Esophagus muscularis mucosa (tissue), 4 donors: ENCODE data around the gene RPP40. TPM values are rescaled to one million over a fixed set of nuclear protein-coding genes. Genes with fewer than 3 reads are reported as not detected.
"Not testable (repeated sequence)": the region's sequence is repeated elsewhere in the genome, so short reads cannot be mapped to it uniquely, and the experiment has no call there.

ENCODE experiments used
- DNase-seq: peaks from one replicate; pipeline ENCODE4 v3.0.0-alpha.2; 2017; ENCODE audit errors: extremely low spot score
- H3K27ac ChIP-seq, 4 donors: fragments of 200-600 bp; sonication (generic); replicated peaks in 1 of 4; 1 replicate in 3 of 4; 2 replicates in 1 of 4; pipeline ENCODE4 v1.5.1; 2016 to 2019; ENCODE audit warnings: mild to moderate bottlenecking in 1 of 4
- H3K27me3 ChIP-seq, 4 donors: fragments of 200-600 bp; sonication (generic); one replicate each; pipeline versions ENCODE4 v1.5.1 to v1.6.0; 2016 to 2019
- H3K36me3 ChIP-seq, 4 donors: fragments of 200-600 bp; sonication (generic); one replicate each; pipeline ENCODE4 v1.5.1; 2016 to 2019
- H3K4me1 ChIP-seq, 4 donors: fragments of 200-600 bp; sonication (generic); one replicate each; pipeline ENCODE4 v1.5.1; 2016 to 2019
- H3K4me3 ChIP-seq, 4 donors: fragments of 200-600 bp; sonication (generic); 1 replicate in 2 of 4; 2 replicates in 2 of 4; pipeline ENCODE4 v1.5.1; 2016 to 2019; ENCODE audit warnings: mild to moderate bottlenecking in 4 of 4, moderate library complexity in 1 of 4
- H3K9me3 ChIP-seq, 4 donors: fragments of 200-600 bp; sonication (generic); 1 replicate in 3 of 4; 2 replicates in 1 of 4; pipeline ENCODE4 v1.5.1; 2016 to 2019
- CTCF ChIP-seq, 3 experiments: fragments of 200-600 bp in 2 of 3; fragments of 450-650 bp in 1 of 3; sonication (generic) in 2 of 3; IDR thresholded peaks; one replicate each; pipeline ENCODE4 v1.5.1; 2017 to 2019; ENCODE audit warnings: antibody characterized with exemption in 3 of 3, mild to moderate bottlenecking in 2 of 3, moderate library complexity in 1 of 3
- EP300 ChIP-seq: sonication (generic); formaldehyde crosslinking; IDR thresholded peaks from one replicate; pipeline ENCODE4 v1.6.1; 2017; ENCODE audit warnings: antibody characterized with exemption
- POLR2A ChIP-seq: fragments of 450-650 bp; IDR thresholded peaks from one replicate; pipeline ENCODE4 v1.6.1; 2017; ENCODE audit warnings: antibody characterized with exemption, moderate library complexity, mild to moderate bottlenecking, low read depth
- POLR2AphosphoS5 ChIP-seq, 2 donors: sonication (generic); formaldehyde crosslinking; IDR thresholded peaks; one replicate each; pipeline ENCODE4 v1.6.1; 2017; ENCODE audit warnings: antibody characterized with exemption in 2 of 2
- WGBS: methylation state at CpG from one replicate; pipeline ENCODE4 v1.1.5; 2018; 5-methylcytosine and 5-hydroxymethylcytosine counted together
- intact Hi-C: fragments of 100-400 bp; cut with DNase I; formaldehyde crosslinking; loops from one replicate; pipeline ENCODE4 v1.15.1; 2023
- total RNA-seq, 4 donors: library from RNA; depleted of rRNA; stranded (reverse); fragments of >200 nt; gene quantifications; one replicate each; pipeline versions ENCODE4 v1.1.0 to v1.2.1, GENCODE V29; 2016

The RPP40 gene
- total RNA-seq, 4 donors from 2014 or later, result 2.5 to 7.9 (median 3.8) TPM

DNA sequence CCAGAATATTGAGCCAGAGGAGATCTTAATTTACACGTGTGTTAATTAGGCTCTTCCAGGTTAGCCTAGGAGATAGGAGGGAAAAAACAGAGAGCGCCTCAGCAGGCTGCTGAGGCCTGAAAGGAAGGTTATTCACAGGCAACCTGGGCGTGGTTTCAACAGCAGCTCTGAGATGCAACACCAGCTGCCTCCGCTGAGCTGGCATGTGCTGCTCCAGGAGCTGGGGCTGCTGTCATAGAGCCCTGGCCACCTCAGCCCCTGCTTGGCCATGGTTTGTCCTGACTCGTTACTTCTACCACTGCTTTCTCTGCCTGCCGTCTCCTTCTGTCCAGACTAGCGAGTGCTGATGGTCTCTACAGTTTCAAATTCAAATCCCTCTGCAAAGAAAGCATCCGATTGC, 32.4 kb upstream of the RPP40 start:
- 72% methylated on average over 5 of the region's 8 CpGs for WGBS
- no peak for DNase-seq
- no peaks in the 10 kb centered on the region for H3K36me3 ChIP-seq
- TF ChIP-seq POLR2AphosphoS5 (IDR thresholded peaks at IDR 0.05), result no peak
- no peak for TF ChIP-seq EP300
- TF ChIP-seq POLR2A, result no peak
- no peaks in the 10 kb centered on the region for H3K27me3 ChIP-seq
- intact Hi-C loops, result no loop called here
- H3K27ac ChIP-seq, result no peak overlapping the region
- H3K4me1 ChIP-seq, result peaks cover 0 to 7% (median 0%) of the 10 kb centered on the region in 4 donors
- no peaks in the 10 kb centered on the region for H3K9me3 ChIP-seq
- H3K4me3 ChIP-seq, result no peak overlapping the region

DNA sequence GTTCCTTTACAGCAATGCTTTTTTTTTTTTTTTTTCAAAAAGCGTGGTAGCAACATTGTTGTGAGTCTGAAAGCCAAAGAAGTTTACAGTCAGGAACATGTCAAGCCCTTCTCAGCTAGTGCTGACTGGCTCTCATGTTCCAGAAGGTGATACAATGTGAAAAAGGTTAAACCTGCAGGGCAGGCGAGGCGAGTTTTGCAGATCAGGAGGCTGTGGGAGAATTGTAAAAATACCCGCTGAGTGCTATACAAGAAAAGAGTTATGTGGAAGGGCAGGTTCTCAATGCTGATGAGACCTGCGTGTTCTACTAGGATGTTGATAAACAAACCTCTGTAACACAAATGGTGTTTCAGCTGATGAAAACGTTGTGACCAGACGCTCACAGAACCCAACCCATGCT, 30.9 kb upstream of the RPP40 start:
- intact Hi-C loops, result no loop called here
- no peak overlapping the region for H3K4me3 ChIP-seq
- no peaks in the 10 kb centered on the region for H3K27me3 ChIP-seq
- DNase-seq, result no peak
- H3K9me3 ChIP-seq, result no peaks in the 10 kb centered on the region
- 89% methylated on average over 7 of the region's 7 CpGs for WGBS
- H3K4me1 ChIP-seq, result peaks cover 0 to 8% (median 3%) of the 10 kb centered on the region in 4 donors
- TF ChIP-seq POLR2AphosphoS5 (IDR thresholded peaks at IDR 0.05) (no peak), POLR2A (no peak), CTCF (IDR thresholded peaks at IDR 0.05) (no peak), EP300 (no peak)
- H3K36me3 ChIP-seq, result no peaks in the 10 kb centered on the region
- H3K27ac ChIP-seq, result no peak overlapping the region

DNA sequence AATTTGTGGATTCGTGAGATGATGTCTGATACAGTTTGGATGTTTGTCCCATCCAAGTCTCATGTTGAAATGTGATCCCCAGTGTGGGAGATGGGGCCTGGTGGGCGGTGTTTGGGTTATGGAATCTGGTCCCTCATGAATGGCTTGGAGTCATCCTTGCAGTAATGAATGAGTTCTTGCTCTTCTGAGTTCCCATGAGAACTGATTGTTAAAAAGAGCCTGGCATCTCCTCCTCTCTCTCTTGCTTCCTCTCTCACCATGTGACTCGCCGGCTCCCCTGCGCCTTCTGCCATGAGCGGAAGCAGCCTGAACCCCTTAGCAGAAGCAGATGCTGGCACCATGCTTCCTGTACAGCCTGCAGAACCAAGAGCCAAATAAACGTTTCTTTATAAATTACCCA, 30.5 kb upstream of the RPP40 start:
- no peak for DNase-seq
- intact Hi-C loops, result no loop called here

GRCh38 chr6:5033214-5033904, 29.5 kb upstream of the RPP40 start:
- H3K36me3 ChIP-seq, H3K27me3 ChIP-seq, H3K4me1 ChIP-seq, H3K9me3 ChIP-seq, H3K27ac ChIP-seq, DNase-seq, intact Hi-C loops: not testable (repeated sequence)
- H3K4me3 ChIP-seq, result peak overlapping the region in 1 of 4 donors; percentile 31
- 63% methylated on average over 10 of the region's 14 CpGs for WGBS

More for the DNA sequence above, 30.5 kb upstream of the RPP40 start:
- H3K9me3 ChIP-seq, result no peaks in the 10 kb centered on the region
- H3K27me3 ChIP-seq, result no peaks in the 10 kb centered on the region
- TF ChIP-seq EP300 (no peak), POLR2A (no peak), CTCF (IDR thresholded peaks at IDR 0.05) (no peak), POLR2AphosphoS5 (IDR thresholded peaks at IDR 0.05) (no peak)
- WGBS, result 63% methylated on average over 7 of the region's 7 CpGs
- H3K4me3 ChIP-seq, result no peak overlapping the region
- H3K4me1 ChIP-seq, result peaks cover 0 to 8% (median 3%) of the 10 kb centered on the region in 4 donors
- no peaks in the 10 kb centered on the region for H3K36me3 ChIP-seq
- H3K27ac ChIP-seq, result no peak overlapping the region

- H3K27me3 ChIP-seq, H3K9me3 ChIP-seq, DNase-seq, H3K36me3 ChIP-seq, H3K4me1 ChIP-seq, intact Hi-C loops, H3K27ac ChIP-seq: not testable (repeated sequence)
- H3K4me3 ChIP-seq, result peak overlapping the region; percentile 30 to 42 (median 32)
- WGBS, result 53% methylated on average over 13 of the region's 13 CpGs
Observed at GRCh38 chr6:5032706-5033105, 28.9 kb upstream of the RPP40 start.

DNA sequence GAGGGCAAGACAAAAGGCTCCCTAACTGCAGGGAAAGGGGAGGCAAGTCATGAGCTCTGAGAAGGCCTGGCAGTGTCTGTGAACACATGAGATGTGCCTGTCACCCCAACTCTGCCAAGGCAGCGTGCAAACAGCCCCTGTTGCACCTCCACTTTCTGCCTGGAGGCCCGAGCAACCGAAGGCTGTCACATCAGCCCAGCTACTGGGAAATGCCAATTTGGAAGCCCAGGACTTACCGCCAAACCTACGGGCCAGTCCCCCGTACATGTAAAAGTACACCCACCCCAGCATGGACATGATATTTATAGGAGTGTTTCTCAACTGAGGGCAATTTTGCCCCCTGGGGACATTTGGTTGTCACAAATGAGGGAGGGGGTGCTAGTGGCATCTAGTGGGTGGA, 27.3 kb upstream of the RPP40 start:
- Histone ChIP-seq H3K4me1 (peaks cover 3 to 23% (median 10%) of the 10 kb centered on the region in 4 donors), H3K36me3 (no peaks in the 10 kb centered on the region), H3K4me3 (no peak overlapping the region), H3K27me3 (no peaks in the 10 kb centered on the region), H3K27ac (no peak overlapping the region), H3K9me3 (no peaks in the 10 kb centered on the region)
- no peak for DNase-seq
- 100% methylated on average over 3 of the region's 6 CpGs for WGBS
- TF ChIP-seq POLR2AphosphoS5 (IDR thresholded peaks at IDR 0.05), result no peak
- TF ChIP-seq CTCF (IDR thresholded peaks at IDR 0.05), result no peak
- no peak for TF ChIP-seq POLR2A
- TF ChIP-seq EP300, result no peak
- intact Hi-C loops, result no loop called here
